GM18951 (cell line): Measurements from ENCODE around the gene DPP8.
"Not testable (repeated sequence)": the region's sequence is repeated elsewhere in the genome, so short reads cannot be mapped to it uniquely, and the experiment has no call there.

Experiments
- POLR2A ChIP-seq: IDR thresholded peaks from 4 replicates; pipeline ENCODE4 v1.6.1; 2011; ENCODE audit warnings: mild to moderate bottlenecking; ENCODE audit not compliant: insufficient read length, insufficient read depth; ENCODE audit errors: extremely low read depth
- in situ Hi-C: fragments of 300-500 bp; cut with MboI; formaldehyde crosslinking; loops from one replicate; pipeline ENCODE4 v1.12.0; 2022; ENCODE audit warnings: low sequenced_read_pairs, mixed read lengths, inconsistent platforms; ENCODE audit not compliant: unreplicated experiment

The DPP8 gene

GRCh38 chr15:65494076-65494475 is 23.4 kb downstream of the DPP8 start:
- in situ Hi-C loops: no loop called here
- TF ChIP-seq POLR2A: no peak

DNA sequence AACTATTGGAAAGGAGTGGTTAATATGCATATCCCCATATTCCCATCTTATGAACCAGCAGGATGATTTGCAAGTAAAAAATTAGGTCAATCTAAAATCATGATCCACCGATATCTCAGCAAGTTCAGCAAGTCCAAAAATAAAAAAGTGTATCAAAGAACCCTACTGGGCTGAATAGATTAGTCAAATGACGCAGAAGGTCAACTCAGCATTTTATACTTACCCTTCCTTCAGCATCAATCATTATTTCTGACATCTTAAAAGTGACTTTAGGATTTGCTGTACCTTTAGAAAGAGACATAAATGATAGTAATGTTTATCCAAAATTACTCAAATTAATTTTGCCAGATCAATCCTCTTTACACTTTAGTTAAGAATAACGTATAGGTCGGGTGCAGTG is 32.6 kb downstream of the DPP8 start:
- no peak for TF ChIP-seq POLR2A
- in situ Hi-C loops: no loop called here

- in situ Hi-C loops: no loop called here
Observed at GRCh38 chr15:65476903-65477302, 40.6 kb downstream of the DPP8 start.

DNA sequence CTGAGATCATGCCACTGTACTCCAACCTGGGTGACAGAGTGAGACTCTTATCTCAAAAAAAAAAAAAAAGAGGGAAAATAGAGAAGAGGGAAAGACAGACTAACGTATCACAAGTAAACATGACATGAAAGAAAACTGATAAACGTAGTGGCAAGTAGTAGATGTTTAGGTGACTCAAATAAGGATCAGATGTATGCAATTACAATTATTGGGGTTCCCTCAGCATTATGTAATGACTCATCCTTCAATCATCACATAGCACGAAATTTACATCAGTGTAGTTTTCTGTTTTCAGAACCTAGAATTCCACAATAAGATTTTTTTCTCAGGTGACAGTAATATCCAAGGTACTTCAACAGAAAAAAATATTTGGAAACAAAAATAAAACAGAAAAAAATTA is 46.6 kb downstream of the DPP8 start:
- TF ChIP-seq POLR2A: no peak
- in situ Hi-C loops: no loop called here

More at GRCh38 chr15:65476903-65477302, 40.6 kb downstream of the DPP8 start:
- TF ChIP-seq POLR2A: no peak

- no peak for TF ChIP-seq POLR2A
- in situ Hi-C loops: no loop called here
Observed at GRCh38 chr15:65468229-65468909, 49.1 kb downstream of the DPP8 start.

DNA sequence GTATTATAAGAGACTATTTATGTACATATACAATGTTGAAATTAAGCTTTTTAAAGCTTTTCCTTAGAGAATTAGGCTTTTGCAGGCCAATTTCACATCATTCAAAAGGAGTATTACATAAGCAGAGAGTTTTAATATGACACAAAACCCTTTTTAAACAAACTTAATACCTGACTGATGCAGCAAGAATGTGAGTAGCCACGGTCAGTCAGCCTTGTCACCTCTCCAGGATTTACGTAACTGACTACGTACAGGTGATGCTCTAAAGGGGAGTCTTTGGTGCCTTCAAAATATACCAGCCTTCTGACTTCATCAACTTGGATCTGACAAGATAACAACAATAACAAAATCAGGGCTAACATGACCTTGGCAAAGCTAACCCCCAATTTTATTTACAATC is 50.6 kb downstream of the DPP8 start:
- no peak for TF ChIP-seq POLR2A
- in situ Hi-C loops: no loop called here

DNA sequence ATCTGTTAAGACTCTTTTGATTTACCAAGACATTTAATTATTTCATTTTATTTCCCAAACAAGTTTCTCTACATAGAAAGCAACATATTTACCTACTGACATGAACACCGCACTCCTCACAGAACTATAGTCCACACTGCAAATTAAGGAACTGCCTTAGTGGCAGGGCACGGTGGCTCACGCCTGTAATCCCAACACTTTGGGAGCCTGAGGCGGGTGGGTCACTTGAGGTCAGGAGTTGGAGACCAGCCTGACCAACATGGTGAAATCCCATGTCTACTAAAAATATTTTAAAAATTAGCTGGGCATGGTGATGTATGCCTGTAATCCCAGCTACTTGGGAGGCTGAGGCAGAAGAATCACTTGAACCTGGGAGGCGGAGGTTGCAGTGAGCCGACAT is 54.4 kb downstream of the DPP8 start:
- in situ Hi-C loops: not testable (repeated sequence)

- no peak for TF ChIP-seq POLR2A
- in situ Hi-C loops: no loop called here
Observed at GRCh38 chr15:65460741-65461347, 56.6 kb downstream of the DPP8 start.

DNA sequence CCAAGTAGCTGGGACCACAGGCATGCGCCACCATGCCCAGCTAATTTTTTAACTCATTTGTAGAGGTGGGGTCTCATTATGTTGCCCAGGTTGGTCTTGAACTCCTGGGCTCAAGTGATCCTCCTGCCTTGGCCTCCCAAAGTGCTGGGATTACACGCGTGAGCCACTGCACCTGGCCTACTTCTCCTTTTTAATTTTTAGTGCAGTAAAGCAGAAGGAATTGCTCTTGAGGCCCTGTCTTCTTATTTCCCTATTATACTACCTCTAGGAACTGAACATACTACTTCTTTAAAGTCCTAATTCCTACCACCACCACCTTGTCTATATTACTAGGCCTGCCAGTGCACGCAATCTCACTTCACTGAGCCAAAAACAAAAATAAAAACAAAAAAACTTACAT is 62.2 kb downstream of the DPP8 start:
- in situ Hi-C loops: not testable (repeated sequence)

DNA sequence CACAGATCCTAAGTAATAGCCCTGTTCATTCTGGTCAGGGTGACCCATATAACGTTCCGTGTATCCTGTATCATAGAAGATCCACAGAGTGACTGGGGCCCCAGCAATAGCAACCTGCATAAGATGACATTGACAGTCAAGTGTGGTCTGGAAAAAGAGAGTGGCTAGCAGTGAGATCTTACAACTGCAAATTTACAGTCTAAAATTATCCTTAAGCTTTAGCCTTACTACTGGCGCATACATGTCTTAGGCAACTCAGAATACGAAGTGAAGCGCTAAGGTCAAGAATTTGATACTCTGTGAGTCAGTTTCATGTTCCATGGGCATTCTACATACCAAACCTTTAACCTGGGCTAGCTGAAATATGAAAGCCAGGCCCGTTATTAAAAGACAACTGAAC is 65.5 kb downstream of the DPP8 start:
- in situ Hi-C loops: no loop called here
- TF ChIP-seq POLR2A: no peak

GRCh38 chr15:65450556-65450955 is 66.9 kb downstream of the DPP8 start:
- no peak for TF ChIP-seq POLR2A
- in situ Hi-C loops: no loop called here

DNA sequence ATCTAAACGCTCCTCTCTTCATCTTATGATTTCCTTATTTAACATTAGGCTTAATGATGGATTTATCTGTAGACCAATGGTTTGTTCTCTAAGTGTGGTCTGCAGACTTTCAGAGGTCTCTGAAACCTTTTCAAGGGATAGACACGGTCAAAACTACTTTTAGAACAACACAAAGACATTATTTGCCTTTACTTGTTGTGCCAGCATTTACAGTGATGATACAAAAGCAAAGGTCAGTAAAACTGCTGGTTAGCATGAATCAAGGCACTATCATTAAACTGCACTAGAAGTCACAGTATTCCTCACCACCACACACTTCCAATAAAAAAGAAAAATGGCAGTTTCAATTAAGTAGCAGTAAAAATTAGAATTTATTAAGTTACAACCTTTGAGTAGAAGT is 70.3 kb downstream of the DPP8 start:
- in situ Hi-C loops: no loop called here
- no peak for TF ChIP-seq POLR2A

- in situ Hi-C loops: no loop called here
- no peak for TF ChIP-seq POLR2A
Observed at GRCh38 chr15:65434201-65434600, 83.3 kb downstream of the DPP8 start.

DNA sequence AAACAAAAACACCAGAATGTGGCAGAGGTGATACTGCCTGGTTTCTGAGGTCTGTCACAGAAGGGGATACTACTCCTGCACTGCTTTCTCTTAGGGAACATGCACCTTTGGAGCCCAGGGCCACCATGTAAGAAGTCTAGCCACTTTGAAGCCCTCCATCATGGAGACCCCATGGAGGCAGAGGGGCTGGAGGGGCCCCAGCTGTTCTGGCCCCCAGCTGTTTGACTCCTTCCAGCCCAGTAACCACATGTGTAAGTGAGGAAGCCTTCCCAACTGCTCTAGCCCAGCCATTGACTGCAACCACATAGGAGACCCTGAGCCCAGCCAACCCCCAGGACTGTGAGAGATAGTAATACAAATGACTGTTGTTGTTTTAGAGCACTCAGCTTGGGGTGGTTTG is 85.8 kb downstream of the DPP8 start:
- TF ChIP-seq POLR2A: no peak
- in situ Hi-C loops: no loop called here
